Spinal cord (tissue), 10 donors: ENCODE data around the gene PRR33. TPM values are rescaled to one million over a fixed set of nuclear protein-coding genes. Genes with fewer than 3 reads are reported as not detected.
A peak's percentile ranks its signal among the peaks of the same experiment; 100 is the strongest.

Experiments used
- DNase-seq, 6 donors: peaks; one replicate each; pipeline versions ENCODE4 v3.0.0 to v3.0.0-alpha.2; 2013 to 2015; ENCODE audit warnings: low spot score in 6 of 6, low read depth in 4 of 6
- H3K27ac ChIP-seq: one replicate; pipeline ENCODE4 v1.5.1; 2013; ENCODE audit warnings: low read depth, low read length, control low read depth
- H3K27me3 ChIP-seq: one replicate; pipeline ENCODE4 v1.6.1; 2013; ENCODE audit warnings: low read length; ENCODE audit not compliant: control insufficient read depth, insufficient read depth
- H3K36me3 ChIP-seq: one replicate; pipeline ENCODE4 v1.6.1; 2013; ENCODE audit warnings: low read length; ENCODE audit not compliant: control insufficient read depth, insufficient read depth
- H3K4me1 ChIP-seq: one replicate; pipeline ENCODE4 v1.6.1; 2013; ENCODE audit warnings: low read length; ENCODE audit not compliant: control insufficient read depth, insufficient read depth
- H3K4me3 ChIP-seq: one replicate; pipeline ENCODE4 v1.5.1; 2013; ENCODE audit warnings: low read depth, low read length, control low read depth
- H3K9me3 ChIP-seq: one replicate; pipeline ENCODE4 v1.6.1; 2013; ENCODE audit warnings: low read length; ENCODE audit not compliant: control insufficient read depth, insufficient read depth
- WGBS: methylation state at CpG from one replicate; pipeline ENCODE4 v1.1.5; 2013; ENCODE audit warnings: missing lambda C conversion rate; ENCODE audit not compliant: insufficient coverage; 5-methylcytosine and 5-hydroxymethylcytosine counted together
- polyA plus RNA-seq, 2 donors: library from polyadenylated mRNA; unstranded; fragments of 120-200 nt; gene quantifications; one replicate each; pipeline ENCODE4 v1.2.1, GENCODE V29; 2013; ENCODE audit not compliant: insufficient read length in 2 of 2
- total RNA-seq, 2 donors: library from RNA; depleted of rRNA in 1 of 2; stranded (reverse); fragments of 120-200 nt in 1 of 2; fragments of >200 nt in 1 of 2; gene quantifications; one replicate each; pipeline versions ENCODE4 v1.2.3 to v1.2.4, GENCODE V29; 2013 to 2014
- donor health status: healthy.

Gene PRR33
- total and polyA plus RNA-seq, 4 donors = 0.08 to 0.21 TPM; not detected in 2

DNA sequence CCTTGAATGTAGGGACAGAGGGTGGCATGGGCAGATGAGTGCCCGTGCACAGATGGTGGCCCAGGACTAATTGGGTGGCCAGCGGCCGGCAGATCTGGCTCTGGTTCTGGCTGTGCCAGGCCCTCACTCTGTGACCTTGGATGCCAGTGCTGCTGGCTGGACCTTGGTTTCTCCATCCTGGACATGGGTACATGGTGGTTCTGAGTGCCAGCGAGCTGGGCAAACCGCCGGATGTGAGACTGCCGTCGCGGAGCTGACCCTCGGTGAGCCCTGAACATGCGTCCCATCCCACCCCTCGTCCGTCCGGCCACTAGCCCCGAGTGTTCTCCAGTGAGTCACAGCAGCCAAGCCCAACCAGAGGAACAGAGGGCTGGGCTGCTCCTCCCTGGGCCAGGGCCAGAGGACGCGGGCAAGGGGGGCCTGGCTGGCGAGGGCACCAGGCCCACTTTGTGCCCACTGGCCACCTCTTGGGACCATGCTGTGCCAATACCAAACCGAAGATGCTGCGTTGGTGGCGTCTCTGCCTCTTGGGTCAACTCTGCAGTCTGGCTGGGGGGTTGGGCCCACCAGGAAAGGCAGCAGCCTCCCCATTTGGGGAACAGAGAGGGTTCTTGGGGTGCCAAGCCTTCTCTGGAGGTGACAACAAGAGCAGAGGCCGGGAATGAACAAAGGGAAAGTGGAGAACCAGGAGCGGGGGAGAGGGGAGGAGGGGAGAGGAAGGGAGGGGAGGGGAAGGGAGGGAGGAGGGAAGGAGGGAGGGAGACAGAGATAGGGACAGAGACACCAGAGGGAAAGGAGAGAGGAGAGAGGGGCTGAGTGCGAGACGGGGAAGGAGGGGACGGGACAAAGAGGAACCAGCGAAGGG lies 28.1 kb downstream of the PRR33 start:
- WGBS = 36% methylated on average over 27 of the region's 27 CpGs
- Histone ChIP-seq H3K9me3 (no peaks in the 10 kb centered on the region), H3K27me3 (no peaks in the 10 kb centered on the region), H3K27ac (no peak overlapping the region), H3K4me1 (peaks cover 25% of the 10 kb centered on the region), H3K36me3 (no peaks in the 10 kb centered on the region), H3K4me3 (no peak overlapping the region)
- DNase-seq = peak in 4 of 6 donors; percentile 8 to 80 (median 31)

- Histone ChIP-seq H3K27ac (no peak overlapping the region), H3K4me3 (no peak overlapping the region), H3K36me3 (no peaks in the 10 kb centered on the region), H3K27me3 (no peaks in the 10 kb centered on the region), H3K9me3 (no peaks in the 10 kb centered on the region), H3K4me1 (peaks cover 25% of the 10 kb centered on the region)
- whole genome bisulfite sequencing = 87% methylated on average over 12 of the region's 14 CpGs
- no peak for DNase-seq
Measured at GRCh38 chr11:1862588-1863351, 28.9 kb downstream of the PRR33 start.

DNA sequence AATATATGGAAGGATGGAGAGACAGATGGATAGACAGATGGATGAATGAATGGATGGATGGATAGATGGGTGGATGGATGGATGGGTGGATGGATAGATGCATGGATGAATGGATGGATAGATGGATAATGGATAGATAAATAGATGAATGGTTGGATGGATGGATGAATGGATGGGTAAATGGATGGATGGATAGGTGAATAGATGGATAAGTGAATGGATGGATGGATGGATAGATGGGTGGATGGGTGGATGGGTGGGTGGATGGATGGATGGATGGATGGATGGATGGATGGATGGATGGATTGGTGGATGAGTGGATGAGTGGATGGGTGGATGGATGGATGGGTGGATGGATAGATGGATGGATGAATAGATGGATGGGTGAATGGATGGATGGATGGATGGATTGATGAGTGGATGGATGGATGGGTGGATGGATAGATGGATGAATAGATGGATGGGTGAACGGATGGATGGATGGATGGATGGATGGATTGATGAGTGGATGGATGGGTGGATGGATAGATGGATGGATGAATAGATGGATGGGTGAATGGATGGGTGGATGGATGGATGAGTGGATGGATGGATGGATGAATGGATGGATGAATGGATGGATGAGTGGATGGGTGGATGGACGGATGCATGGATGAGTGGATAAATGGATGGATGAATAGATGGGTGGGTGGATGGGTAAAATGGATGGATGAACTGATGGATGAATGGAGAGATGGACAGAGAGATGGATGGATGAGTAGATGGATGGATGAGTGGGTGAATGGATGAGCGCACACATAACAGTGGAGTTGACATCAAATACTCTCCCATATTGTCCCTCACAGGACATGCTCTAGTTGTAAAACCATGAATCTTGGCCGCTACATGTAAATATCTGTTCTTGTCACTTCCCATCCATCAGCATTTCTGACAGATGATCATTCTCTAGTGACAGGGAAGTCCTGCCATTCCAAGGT lies 30.0 kb downstream of the PRR33 start:
- Histone ChIP-seq H3K27me3 (no peaks in the 10 kb centered on the region), H3K4me1 (peaks cover 25% of the 10 kb centered on the region), H3K27ac (no peak overlapping the region), H3K4me3 (no peak overlapping the region), H3K9me3 (no peaks in the 10 kb centered on the region), H3K36me3 (no peaks in the 10 kb centered on the region)
- DNase-seq = no peak
- WGBS = 93% methylated on average over 3 of the region's 4 CpGs

- WGBS = no CpG with 5 or more reads among the region's 1 CpG
- no peak overlapping the region for H3K27ac ChIP-seq
- H3K4me1 ChIP-seq = peaks cover 22% of the 10 kb centered on the region
- no peaks in the 10 kb centered on the region for H3K36me3 ChIP-seq
- no peaks in the 10 kb centered on the region for H3K9me3 ChIP-seq
- no peak for DNase-seq
- H3K4me3 ChIP-seq = no peak overlapping the region
- no peaks in the 10 kb centered on the region for H3K27me3 ChIP-seq
Measured at GRCh38 chr11:1860108-1860507, 31.6 kb downstream of the PRR33 start.

- Histone ChIP-seq H3K36me3 (no peaks in the 10 kb centered on the region), H3K27ac (no peak overlapping the region), H3K27me3 (no peaks in the 10 kb centered on the region), H3K9me3 (no peaks in the 10 kb centered on the region), H3K4me1 (peaks cover 11% of the 10 kb centered on the region), H3K4me3 (no peak overlapping the region)
- no peak for DNase-seq
- WGBS = 83% methylated on average over 4 of the region's 4 CpGs
Measured at GRCh38 chr11:1859004-1859403, 32.7 kb downstream of the PRR33 start.

DNA sequence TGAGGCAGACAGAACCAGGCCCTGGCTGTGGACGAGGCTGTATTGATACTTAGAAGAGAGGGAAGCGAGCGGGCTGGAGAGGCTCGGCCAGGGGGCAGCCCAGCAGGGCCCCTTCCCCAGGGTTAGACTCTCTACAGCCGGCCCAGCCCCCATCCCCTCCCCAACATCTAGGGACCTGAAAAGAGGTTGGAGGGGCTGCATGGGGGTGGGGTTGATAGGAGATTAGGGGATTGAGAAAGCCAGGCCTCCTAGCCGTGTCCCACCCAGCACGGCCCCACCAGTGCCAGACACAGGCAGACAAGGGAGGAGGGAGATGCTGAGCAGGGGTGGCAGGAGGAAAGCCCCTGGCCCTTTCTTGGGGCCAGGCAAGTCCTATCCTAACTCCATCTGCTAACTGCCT lies 33.1 kb downstream of the PRR33 start:
- WGBS = no CpG with 5 or more reads among the region's 7 CpGs
- Histone ChIP-seq H3K27me3 (no peaks in the 10 kb centered on the region), H3K27ac (no peak overlapping the region), H3K36me3 (no peaks in the 10 kb centered on the region), H3K4me3 (no peak overlapping the region), H3K9me3 (no peaks in the 10 kb centered on the region), H3K4me1 (peaks cover 6% of the 10 kb centered on the region)
- DNase-seq = no peak

DNA sequence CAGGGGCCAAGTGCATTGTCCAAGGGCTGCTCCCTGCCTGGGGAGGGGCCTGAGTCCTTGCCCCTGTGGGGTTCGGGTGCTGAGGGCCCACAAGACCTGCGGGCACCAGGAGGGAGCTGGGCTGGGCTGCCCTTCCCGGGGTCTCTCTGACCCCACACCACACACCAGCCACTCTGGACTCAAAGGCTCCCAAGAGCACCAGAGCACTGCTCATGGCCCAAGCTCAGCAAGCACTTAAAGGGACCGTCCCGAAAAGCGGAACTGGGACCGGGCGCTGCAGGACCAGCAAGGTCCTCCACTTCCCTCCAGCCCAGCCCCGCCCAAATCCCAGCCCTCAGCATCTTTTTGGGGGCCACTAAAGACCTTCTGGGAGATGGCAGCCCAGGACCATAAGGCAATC lies 33.5 kb downstream of the PRR33 start:
- DNase-seq = no peak
- no peaks in the 10 kb centered on the region for H3K27me3 ChIP-seq
- no peak overlapping the region for H3K27ac ChIP-seq
- H3K9me3 ChIP-seq = no peaks in the 10 kb centered on the region
- H3K4me3 ChIP-seq = no peak overlapping the region
- WGBS = 95% methylated on average over 9 of the region's 9 CpGs
- H3K4me1 ChIP-seq = peaks cover 2% of the 10 kb centered on the region
- no peaks in the 10 kb centered on the region for H3K36me3 ChIP-seq

- no peak overlapping the region for H3K4me3 ChIP-seq
- no peak overlapping the region for H3K27ac ChIP-seq
- 80% methylated on average over 10 of the region's 11 CpGs for WGBS
- H3K36me3 ChIP-seq = no peaks in the 10 kb centered on the region
- DNase-seq = no peak
- no peaks in the 10 kb centered on the region for H3K4me1 ChIP-seq
- no peaks in the 10 kb centered on the region for H3K9me3 ChIP-seq
- H3K27me3 ChIP-seq = no peaks in the 10 kb centered on the region
Measured at GRCh38 chr11:1857064-1857463, 34.6 kb downstream of the PRR33 start.

GRCh38 chr11:1856306-1857005 lies 35.2 kb downstream of the PRR33 start:
- H3K4me1 ChIP-seq = no peaks in the 10 kb centered on the region

More at GRCh38 chr11:1856306-1857005, 35.2 kb downstream of the PRR33 start:
- Histone ChIP-seq H3K4me3 (no peak overlapping the region), H3K9me3 (no peaks in the 10 kb centered on the region), H3K27me3 (no peaks in the 10 kb centered on the region), H3K27ac (no peak overlapping the region), H3K36me3 (no peaks in the 10 kb centered on the region)
- no peak for DNase-seq
- WGBS = 91% methylated on average over 13 of the region's 13 CpGs
